Activated T-helper 2 cell treated with anti-CD3 and anti-CD28 coated beads, Interferon-gamma antibody, Interleukin-2, Interleukin-4, amounts not matched to agents 10 μg/mL and 5 μg/mL and 100 μg/mL, durations not matched to agents 14 hours and 24 hours and 36 hours (primary cell): ENCODE data around the gene ZNF680. TPM values are rescaled to one million over a fixed set of nuclear protein-coding genes. Genes with fewer than 3 reads are reported as not detected.

ENCODE experiments used
- DNase-seq: peaks from one replicate; pipeline ENCODE4 v3.0.0; 2021; ENCODE audit warnings: low spot score
- H3K27ac Mint-ChIP-seq: one replicate; pipeline ENCODE4 v1.8.0; 2021; ENCODE audit warnings: mixed read lengths
- H3K27me3 Mint-ChIP-seq: one replicate; pipeline ENCODE4 v1.8.0; 2021; ENCODE audit warnings: low read depth, mixed read lengths
- H3K36me3 Mint-ChIP-seq: one replicate; pipeline ENCODE4 v1.8.0; 2021; ENCODE audit warnings: low read depth, mixed read lengths
- H3K4me1 Mint-ChIP-seq: one replicate; pipeline ENCODE4 v1.8.0; 2021; ENCODE audit warnings: low read depth, mixed read lengths
- H3K4me3 Mint-ChIP-seq: one replicate; pipeline ENCODE4 v1.8.0; 2021; ENCODE audit warnings: low read depth, mild to moderate bottlenecking, moderate library complexity, mixed read lengths
- H3K9me3 Mint-ChIP-seq: one replicate; pipeline ENCODE4 v1.8.0; 2021; ENCODE audit warnings: mixed read lengths
- intact Hi-C: fragments of 100-400 bp; cut with micrococcal nuclease; formaldehyde crosslinking; loops from one replicate; pipeline ENCODE4 v1.15.1; 2023
- total RNA-seq: library from RNA; stranded (reverse); gene quantifications from 2 replicates; pipeline ENCODE4 v1.2.3, GENCODE V29; 2022

Gene ZNF680
- 10.9 and 11.3 TPM in 2 replicates for total RNA-seq

GRCh38 chr7:64562626-64563278, at the start of gene ZNF680:
Gene ZNF680, minus strand, starts transcription at chr7:64563071. Its CDS starts 117 bp downstream, at chr7:64562954.
- peak; percentile 87 for DNase-seq
- Mint-ChIP-seq H3K27me3 (peaks cover 2% of the 10 kb centered on the region), H3K4me1 (peaks cover 8% of the 10 kb centered on the region), H3K27ac (peak within 1 kb of the TSS; percentile 95), H3K36me3 (peaks cover 40% of the 10 kb centered on the region), H3K4me3 (peak within 1 kb of the TSS; percentile 98), H3K9me3 (peaks cover 38% of the 10 kb centered on the region)
- intact Hi-C loops = loop anchor here (1.0 to 10.0 kb wide), 8 partner anchors 104 to 812 kb away; partner anchors contain the start of genes ZNF107, ZNF138, ZNF273 and ZNF736

- Mint-ChIP-seq H3K4me3 (no peak overlapping the region), H3K27me3 (no peaks in the 10 kb centered on the region), H3K36me3 (no peaks in the 10 kb centered on the region), H3K9me3 (peaks cover 60% of the 10 kb centered on the region), H3K4me1 (no peaks in the 10 kb centered on the region), H3K27ac (no peak overlapping the region)
- no peak for DNase-seq
- intact Hi-C loops = no loop called here
Measured at GRCh38 chr7:64612452-64612851, 49.6 kb upstream of the ZNF680 start.

- DNase-seq = no peak
- Mint-ChIP-seq H3K4me1 (no peaks in the 10 kb centered on the region), H3K9me3 (peaks cover 54% of the 10 kb centered on the region), H3K4me3 (no peak overlapping the region), H3K36me3 (no peaks in the 10 kb centered on the region), H3K27ac (no peak overlapping the region), H3K27me3 (no peaks in the 10 kb centered on the region)
- intact Hi-C loops = no loop called here
Measured at GRCh38 chr7:64611717-64612116, 48.8 kb upstream of the ZNF680 start.

- Mint-ChIP-seq H3K4me1 (no peaks in the 10 kb centered on the region), H3K9me3 (peaks cover 49% of the 10 kb centered on the region), H3K27me3 (no peaks in the 10 kb centered on the region), H3K36me3 (no peaks in the 10 kb centered on the region), H3K27ac (no peak overlapping the region), H3K4me3 (no peak overlapping the region)
- no peak for DNase-seq
- intact Hi-C loops = no loop called here
Measured at GRCh38 chr7:64610997-64611396, 48.1 kb upstream of the ZNF680 start.

DNA sequence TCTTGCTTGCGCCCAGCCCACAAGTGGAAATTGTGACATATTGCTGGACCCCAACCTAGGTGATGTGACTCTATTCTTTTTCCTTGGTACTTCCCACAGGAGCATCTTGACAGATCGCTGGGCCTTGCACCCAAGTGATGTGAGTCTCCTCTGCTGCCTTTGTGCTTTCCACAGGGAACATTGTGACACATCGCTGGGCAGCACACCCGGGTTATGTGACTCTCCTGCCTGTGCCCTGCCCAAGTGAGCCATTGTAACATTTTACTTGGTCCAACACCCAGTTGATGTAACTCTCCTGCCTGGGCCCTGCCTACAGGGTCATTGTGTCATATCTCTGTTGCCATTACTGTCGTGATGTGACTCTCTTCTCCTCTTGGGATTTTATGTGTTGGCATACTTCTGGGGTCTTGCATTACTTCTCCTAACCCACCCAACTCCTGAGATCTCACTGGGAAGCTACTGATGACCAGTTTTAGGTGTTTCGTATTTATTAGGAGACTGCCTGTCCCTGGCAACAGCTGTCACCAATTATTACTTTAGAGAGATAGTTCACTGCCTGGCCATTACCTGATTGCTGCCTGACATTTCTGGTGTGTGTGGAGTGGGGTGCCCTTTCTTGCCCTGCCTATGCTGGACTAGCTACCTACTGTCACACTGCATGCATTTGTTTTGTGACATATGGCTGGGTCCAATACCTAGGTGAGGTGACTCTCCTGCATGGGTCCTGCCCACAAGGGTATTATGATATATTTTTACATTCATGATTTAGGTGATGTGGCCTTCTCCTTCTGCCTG, 45.4 kb upstream of the ZNF680 start:
- H3K9me3 Mint-ChIP-seq = peaks cover 43% of the 10 kb centered on the region
- H3K4me1 Mint-ChIP-seq = no peaks in the 10 kb centered on the region
- no peaks in the 10 kb centered on the region for H3K27me3 Mint-ChIP-seq
- H3K36me3 Mint-ChIP-seq = no peaks in the 10 kb centered on the region
- intact Hi-C loops = no loop called here
- H3K27ac Mint-ChIP-seq = no peak overlapping the region
- DNase-seq = no peak
- H3K4me3 Mint-ChIP-seq = no peak overlapping the region

- intact Hi-C loops = no loop called here
- no peaks in the 10 kb centered on the region for H3K27me3 Mint-ChIP-seq
- peaks cover 43% of the 10 kb centered on the region for H3K9me3 Mint-ChIP-seq
Measured at GRCh38 chr7:64606385-64606784, 43.5 kb upstream of the ZNF680 start.

DNA sequence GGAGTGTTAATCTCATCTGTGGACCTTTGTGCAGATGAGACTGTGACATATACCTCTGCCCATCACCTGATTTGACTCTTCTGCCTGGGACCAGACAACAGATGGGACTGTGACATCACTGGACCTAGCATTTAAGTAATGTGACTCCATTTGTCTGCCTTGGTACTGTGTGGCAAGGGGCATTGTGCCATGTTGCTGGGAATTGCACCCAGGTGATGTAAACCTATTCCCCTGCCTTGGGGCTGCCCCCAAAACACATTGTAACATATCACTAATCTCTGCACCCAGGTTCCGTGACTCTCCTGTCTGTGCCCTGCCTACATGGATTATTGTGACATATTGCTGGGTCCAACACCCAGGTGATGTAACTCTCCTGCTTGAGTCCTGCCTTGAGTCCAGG, 40.4 kb upstream of the ZNF680 start:
- H3K27me3 Mint-ChIP-seq = no peaks in the 10 kb centered on the region
- no peak overlapping the region for H3K4me3 Mint-ChIP-seq
- no peak for DNase-seq
- H3K4me1 Mint-ChIP-seq = no peaks in the 10 kb centered on the region
- intact Hi-C loops = no loop called here
- peaks cover 54% of the 10 kb centered on the region for H3K9me3 Mint-ChIP-seq
- no peak overlapping the region for H3K27ac Mint-ChIP-seq
- H3K36me3 Mint-ChIP-seq = no peaks in the 10 kb centered on the region

More at GRCh38 chr7:64606385-64606784, 43.5 kb upstream of the ZNF680 start:
- H3K36me3 Mint-ChIP-seq = no peaks in the 10 kb centered on the region
- H3K27ac Mint-ChIP-seq = no peak overlapping the region
- no peak overlapping the region for H3K4me3 Mint-ChIP-seq
- DNase-seq = no peak
- H3K4me1 Mint-ChIP-seq = no peaks in the 10 kb centered on the region

DNA sequence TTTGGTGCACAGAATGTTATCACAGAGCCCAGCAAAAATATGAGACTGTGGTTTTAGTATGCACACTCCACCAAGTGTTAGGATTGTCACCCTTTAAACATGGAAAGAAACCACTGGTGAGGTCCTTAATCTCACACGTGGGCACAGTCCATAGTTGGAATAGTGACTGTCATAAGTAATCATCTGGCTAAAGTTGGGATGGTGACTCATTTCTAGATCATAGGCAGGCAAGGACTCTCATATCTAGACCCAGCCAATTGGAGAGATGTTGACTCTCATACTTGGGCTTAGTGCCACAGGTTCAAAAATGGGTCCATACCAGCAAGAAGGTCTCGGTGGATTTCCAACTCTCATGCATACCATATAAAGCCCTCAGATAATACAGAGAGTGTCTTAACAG, 39.6 kb upstream of the ZNF680 start:
- intact Hi-C loops = no loop called here
- H3K4me3 Mint-ChIP-seq = no peak overlapping the region
- H3K36me3 Mint-ChIP-seq = no peaks in the 10 kb centered on the region
- H3K27me3 Mint-ChIP-seq = no peaks in the 10 kb centered on the region
- peaks cover 49% of the 10 kb centered on the region for H3K9me3 Mint-ChIP-seq
- no peak overlapping the region for H3K27ac Mint-ChIP-seq
- no peaks in the 10 kb centered on the region for H3K4me1 Mint-ChIP-seq
- DNase-seq = no peak

DNA sequence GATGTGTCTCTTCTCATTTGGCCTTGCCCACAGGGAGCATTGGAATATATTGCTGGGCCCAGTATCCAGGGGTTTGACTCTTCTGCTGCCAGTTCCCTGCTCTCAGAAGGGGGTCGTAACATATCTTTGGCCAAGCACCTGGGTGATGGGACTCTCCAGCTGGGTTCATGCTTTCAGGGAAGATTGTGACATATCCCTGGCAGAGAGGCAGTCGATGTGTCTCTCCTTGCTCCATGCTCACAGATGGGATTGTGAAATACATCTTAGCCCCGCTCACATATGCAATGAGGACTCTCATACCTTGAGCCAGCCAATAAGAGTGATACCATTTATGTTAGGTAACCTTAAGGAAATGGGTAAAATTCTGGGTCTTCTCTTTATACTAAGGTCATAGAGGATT, 39.2 kb upstream of the ZNF680 start:
- intact Hi-C loops = no loop called here
- H3K4me3 Mint-ChIP-seq = no peak overlapping the region
- H3K36me3 Mint-ChIP-seq = no peaks in the 10 kb centered on the region
- H3K4me1 Mint-ChIP-seq = no peaks in the 10 kb centered on the region
- no peak for DNase-seq
- H3K27me3 Mint-ChIP-seq = no peaks in the 10 kb centered on the region
- no peak overlapping the region for H3K27ac Mint-ChIP-seq
- peaks cover 49% of the 10 kb centered on the region for H3K9me3 Mint-ChIP-seq

DNA sequence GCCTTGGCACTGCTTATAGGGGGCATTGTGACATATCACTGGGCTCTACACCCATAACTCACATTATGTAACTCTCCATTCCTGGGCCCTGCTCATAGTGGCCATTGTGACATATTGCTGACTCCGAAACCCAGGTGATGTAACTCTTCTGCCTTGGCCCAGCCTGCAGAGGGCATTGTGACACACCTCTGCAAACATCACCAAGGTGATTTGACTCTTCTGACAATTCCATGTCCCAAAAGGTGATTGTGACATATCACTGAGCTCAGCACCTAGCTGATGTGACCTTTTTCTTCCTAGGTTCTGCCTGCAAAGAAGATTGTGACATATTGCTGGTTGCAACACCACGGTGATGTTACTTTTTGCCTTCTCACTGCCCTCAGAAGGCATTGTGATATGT, 36.5 kb upstream of the ZNF680 start:
- intact Hi-C loops = no loop called here

GRCh38 chr7:64590971-64591370, 28.1 kb upstream of the ZNF680 start:
- Mint-ChIP-seq H3K27me3 (no peaks in the 10 kb centered on the region), H3K36me3 (no peaks in the 10 kb centered on the region), H3K4me3 (no peak overlapping the region), H3K27ac (no peak overlapping the region), H3K4me1 (no peaks in the 10 kb centered on the region), H3K9me3 (peaks cover 25% of the 10 kb centered on the region)
- intact Hi-C loops = no loop called here
- no peak for DNase-seq

More for the DNA sequence above, 36.5 kb upstream of the ZNF680 start:
- peaks cover 60% of the 10 kb centered on the region for H3K9me3 Mint-ChIP-seq
- no peaks in the 10 kb centered on the region for H3K27me3 Mint-ChIP-seq
- DNase-seq = no peak
- no peak overlapping the region for H3K4me3 Mint-ChIP-seq
- H3K27ac Mint-ChIP-seq = no peak overlapping the region
- no peaks in the 10 kb centered on the region for H3K4me1 Mint-ChIP-seq
- H3K36me3 Mint-ChIP-seq = no peaks in the 10 kb centered on the region

GRCh38 chr7:64581926-64582894, 19.3 kb upstream of the ZNF680 start:
- no peak for DNase-seq
- Mint-ChIP-seq H3K36me3 (no peaks in the 10 kb centered on the region), H3K4me1 (no peaks in the 10 kb centered on the region)

More at GRCh38 chr7:64581926-64582894, 19.3 kb upstream of the ZNF680 start:
- no peaks in the 10 kb centered on the region for H3K27me3 Mint-ChIP-seq
- intact Hi-C loops = no loop called here
- peaks cover 34% of the 10 kb centered on the region for H3K9me3 Mint-ChIP-seq
- H3K27ac Mint-ChIP-seq = no peak overlapping the region
- no peak overlapping the region for H3K4me3 Mint-ChIP-seq
